Mesendoderm (in vitro differentiated cells): ENCODE measurements around the gene OR10H5. TPM values are rescaled to one million over a fixed set of nuclear protein-coding genes. Genes with fewer than 3 reads are reported as not detected.

Experiments used
- DNase-seq: peaks from one replicate; pipeline ENCODE4 v3.0.0; 2013
- H2AK5ac ChIP-seq: 2 replicates; pipeline ENCODE4 v1.6.1; 2013; ENCODE audit warnings: low read length, inconsistent platforms
- H2BK120ac ChIP-seq: 2 replicates; pipeline ENCODE4 v1.6.1; 2013; ENCODE audit warnings: low read depth, mild to moderate bottlenecking, low read length, moderate library complexity, mixed read lengths
- H2BK15ac ChIP-seq: replicated peaks from 2 replicates; pipeline ENCODE4 v1.6.1; 2013; ENCODE audit warnings: low read depth, mild to moderate bottlenecking, moderate library complexity
- H2BK5ac ChIP-seq: 2 replicates; pipeline ENCODE4 v1.6.1; 2013; ENCODE audit warnings: low read length, inconsistent platforms
- H3K18ac ChIP-seq: 2 replicates; pipeline ENCODE4 v1.6.1; 2013; ENCODE audit warnings: mild to moderate bottlenecking, low read length, mixed read lengths
- H3K23ac ChIP-seq: one replicate; pipeline ENCODE4 v1.6.1; 2013; ENCODE audit warnings: low read length
- H3K27ac ChIP-seq: 2 replicates; pipeline ENCODE4 v1.5.1; 2013; ENCODE audit warnings: low read depth, mild to moderate bottlenecking, inconsistent platforms, low read length, moderate library complexity
- H3K27me3 ChIP-seq: 2 replicates; pipeline ENCODE4 v1.6.1; 2013; ENCODE audit warnings: low read length, control low read depth, mild to moderate bottlenecking, inconsistent platforms; ENCODE audit not compliant: insufficient read depth, poor library complexity
- H3K36me3 ChIP-seq: 2 replicates; pipeline ENCODE4 v1.6.1; 2013; ENCODE audit warnings: low read length, inconsistent platforms; ENCODE audit not compliant: control insufficient read depth, insufficient read depth
- H3K4ac ChIP-seq: one replicate; pipeline ENCODE4 v1.6.1; 2013; ENCODE audit warnings: low read depth, mild to moderate bottlenecking, low read length, moderate library complexity
- H3K4me1 ChIP-seq: 2 replicates; pipeline ENCODE4 v1.6.1; 2013; ENCODE audit warnings: low read depth, low read length, inconsistent platforms; ENCODE audit not compliant: control insufficient read depth
- H3K4me2 ChIP-seq: 2 replicates; pipeline ENCODE4 v1.6.1; 2013; ENCODE audit warnings: low read length
- H3K4me3 ChIP-seq: 2 replicates; pipeline ENCODE4 v1.5.1; 2013; ENCODE audit warnings: mild to moderate bottlenecking, low read length
- H3K56ac ChIP-seq: one replicate; pipeline ENCODE4 v1.6.1; 2013; ENCODE audit warnings: low read length
- H3K79me1 ChIP-seq: 2 replicates; pipeline ENCODE4 v1.6.1; 2013; ENCODE audit warnings: low read length, inconsistent platforms
- H3K79me2 ChIP-seq: 2 replicates; pipeline ENCODE4 v1.6.1; 2013; ENCODE audit warnings: mild to moderate bottlenecking, low read length; ENCODE audit not compliant: control insufficient read depth, insufficient read depth
- H3K9ac ChIP-seq: 2 replicates; pipeline ENCODE4 v1.6.1; 2013; ENCODE audit warnings: low read length, inconsistent platforms
- H4K5ac ChIP-seq: one replicate; pipeline ENCODE4 v1.6.1; 2013; ENCODE audit warnings: low read length
- H4K8ac ChIP-seq: one replicate; pipeline ENCODE4 v1.6.1; 2013; ENCODE audit warnings: low read depth, mild to moderate bottlenecking, control low read depth, low read length, moderate library complexity
- WGBS: extraction: QIAGEN DNeasy Blood & Tissue Kit; methylation state at CpG from one replicate; pipeline ENCODE4 v1.1.7; 2013; ENCODE audit warnings: low lambda C conversion rate, missing lambda C conversion rate; ENCODE audit not compliant: insufficient coverage; ENCODE audit errors: extremely low coverage; 5-methylcytosine and 5-hydroxymethylcytosine counted together
- polyA plus RNA-seq, 2 experiments: library from polyadenylated mRNA; stranded (reverse); fragments of 200-250 nt; gene quantifications; one replicate each; pipeline ENCODE4 v1.2.3, GENCODE V29; 2013

Gene OR10H5, protein sequence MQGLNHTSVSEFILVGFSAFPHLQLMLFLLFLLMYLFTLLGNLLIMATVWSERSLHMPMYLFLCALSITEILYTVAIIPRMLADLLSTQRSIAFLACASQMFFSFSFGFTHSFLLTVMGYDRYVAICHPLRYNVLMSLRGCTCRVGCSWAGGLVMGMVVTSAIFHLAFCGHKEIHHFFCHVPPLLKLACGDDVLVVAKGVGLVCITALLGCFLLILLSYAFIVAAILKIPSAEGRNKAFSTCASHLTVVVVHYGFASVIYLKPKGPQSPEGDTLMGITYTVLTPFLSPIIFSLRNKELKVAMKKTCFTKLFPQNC
- polyA plus RNA-seq (2013, experiment 1 of 2), result not detected
- 0.03 TPM for polyA plus RNA-seq (2013, experiment 2 of 2)

DNA sequence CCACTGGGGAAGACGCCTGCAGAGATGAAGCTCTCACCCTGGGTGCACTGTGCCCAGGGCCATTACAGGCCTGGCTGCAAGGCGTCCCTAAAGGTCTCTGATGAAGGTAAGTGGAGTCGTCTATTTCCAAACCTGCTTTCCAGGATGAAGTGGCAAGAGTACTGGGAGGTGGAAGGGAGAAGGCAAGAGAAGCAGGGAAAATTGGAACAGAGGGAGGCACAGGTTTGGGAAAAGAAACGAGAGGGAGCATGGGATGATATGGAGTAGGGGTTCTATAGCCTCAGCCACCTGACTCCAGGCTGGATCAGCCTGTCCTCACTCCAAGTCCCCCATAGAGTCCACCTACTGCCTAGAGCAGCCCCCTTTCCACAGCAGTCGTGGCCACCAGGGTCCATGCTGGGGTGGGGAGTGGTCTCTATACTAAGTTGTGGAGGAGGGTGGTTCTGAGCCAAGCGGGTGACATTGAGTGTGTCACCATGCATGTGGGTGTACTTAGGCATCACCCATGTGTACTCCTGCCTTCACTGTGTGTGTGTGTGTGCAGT lies at the start of gene OR10H5:
TSS of gene OR10H5 (plus strand) at position 51 of the 545 bp plus-strand sequence. CDS start 6,388 bp downstream, outside the sequence.
- Histone ChIP-seq H3K79me2 (no peaks in the 10 kb centered on the region), H4K8ac (no peak within 1 kb of the TSS), H4K5ac (no peak within 1 kb of the TSS), H3K23ac (no peak within 1 kb of the TSS), H2BK15ac (no peak within 1 kb of the TSS), H3K56ac (no peak within 1 kb of the TSS), H3K4me3 (no peak within 1 kb of the TSS), H3K4ac (no peak within 1 kb of the TSS), H3K27ac (no peak within 1 kb of the TSS), H3K27me3 (no peaks in the 10 kb centered on the region), H3K4me2 (no peak within 1 kb of the TSS), H2BK120ac (no peak within 1 kb of the TSS), H3K18ac (no peak within 1 kb of the TSS), H2BK5ac (no peak within 1 kb of the TSS), H2AK5ac (no peak within 1 kb of the TSS), H3K79me1 (no peaks in the 10 kb centered on the region), H3K9ac (no peak within 1 kb of the TSS), H3K4me1 (no peaks in the 10 kb centered on the region), H3K36me3 (no peaks in the 10 kb centered on the region)
- no peak for DNase-seq
- WGBS, result no CpG with 5 or more reads among the region's 6 CpGs

DNA sequence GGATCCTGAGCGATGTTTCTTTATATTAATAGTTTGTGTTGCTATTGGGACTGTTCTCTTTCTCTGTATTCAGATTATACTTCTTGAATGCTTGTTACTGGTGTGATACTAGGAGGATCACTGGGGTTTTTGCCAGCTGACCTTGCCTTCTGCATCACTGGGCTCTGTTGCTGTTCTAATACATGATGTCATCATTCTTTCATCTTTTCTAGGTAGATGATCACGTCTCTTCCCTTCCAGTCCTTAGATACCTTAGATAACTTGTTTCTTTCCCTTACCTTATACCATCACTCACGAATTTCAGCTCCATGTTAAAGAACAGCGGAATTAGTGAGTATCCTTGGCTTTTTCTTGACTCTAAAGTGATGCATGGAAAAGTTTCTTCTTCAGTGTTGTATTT lies 49.7 kb upstream of the OR10H5 start, which contains the start of gene OR10H3:
TSS of gene OR10H3 (plus strand) at position 264 of the 400 bp plus-strand sequence. CDS start 3,408 bp downstream, outside the sequence.
- no CpG with 5 or more reads among the region's 4 CpGs for WGBS
- Histone ChIP-seq H3K4me1 (no peaks in the 10 kb centered on the region), H2BK120ac (no peak within 1 kb of the TSS), H3K27me3 (no peaks in the 10 kb centered on the region), H4K5ac (no peak within 1 kb of the TSS), H3K9ac (no peak within 1 kb of the TSS), H3K4me3 (no peak within 1 kb of the TSS), H3K18ac (no peak within 1 kb of the TSS), H3K4ac (no peak within 1 kb of the TSS), H3K36me3 (no peaks in the 10 kb centered on the region), H3K79me2 (no peaks in the 10 kb centered on the region), H3K56ac (no peak within 1 kb of the TSS), H2BK5ac (no peak within 1 kb of the TSS), H3K79me1 (no peaks in the 10 kb centered on the region), H3K4me2 (no peak within 1 kb of the TSS), H4K8ac (no peak within 1 kb of the TSS), H2AK5ac (no peak within 1 kb of the TSS), H3K27ac (no peak within 1 kb of the TSS), H3K23ac (no peak within 1 kb of the TSS), H2BK15ac (no peak within 1 kb of the TSS)
- DNase-seq, result no peak

DNA sequence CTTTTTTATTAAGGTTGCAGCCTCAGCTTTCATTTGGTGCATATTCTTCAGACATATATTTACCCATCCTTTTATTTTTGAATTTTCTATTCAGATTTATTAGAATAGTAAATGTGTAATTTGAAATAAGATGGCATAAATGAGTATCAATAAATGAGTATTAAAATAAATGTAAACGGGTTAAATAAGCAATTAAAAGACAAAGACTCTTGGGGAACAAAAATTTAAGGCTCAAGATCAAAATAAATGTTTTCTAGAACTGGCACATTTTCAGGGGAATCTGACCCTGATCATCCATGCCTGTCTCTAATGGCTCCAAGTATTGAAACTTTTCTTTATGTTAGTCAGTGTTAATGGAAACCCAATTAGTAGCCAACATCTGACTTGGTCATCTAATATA lies 46.7 kb upstream of the OR10H5 start:
- no peak for DNase-seq
- Histone ChIP-seq H3K9ac (no peak overlapping the region), H3K79me1 (no peaks in the 10 kb centered on the region), H4K5ac (no peak overlapping the region), H3K36me3 (no peaks in the 10 kb centered on the region), H3K27me3 (no peaks in the 10 kb centered on the region), H3K4me1 (no peaks in the 10 kb centered on the region), H2BK120ac (no peak overlapping the region), H2BK5ac (no peak overlapping the region), H3K56ac (no peak overlapping the region), H3K23ac (no peak overlapping the region), H3K4me3 (no peak overlapping the region), H3K27ac (no peak overlapping the region), H2AK5ac (no peak overlapping the region), H3K18ac (no peak overlapping the region), H2BK15ac (no peak overlapping the region), H3K4ac (no peak overlapping the region), H3K79me2 (no peaks in the 10 kb centered on the region), H3K4me2 (no peak overlapping the region), H4K8ac (no peak overlapping the region)
- WGBS, result 100% methylated on average over 1 of the region's 1 CpG

DNA sequence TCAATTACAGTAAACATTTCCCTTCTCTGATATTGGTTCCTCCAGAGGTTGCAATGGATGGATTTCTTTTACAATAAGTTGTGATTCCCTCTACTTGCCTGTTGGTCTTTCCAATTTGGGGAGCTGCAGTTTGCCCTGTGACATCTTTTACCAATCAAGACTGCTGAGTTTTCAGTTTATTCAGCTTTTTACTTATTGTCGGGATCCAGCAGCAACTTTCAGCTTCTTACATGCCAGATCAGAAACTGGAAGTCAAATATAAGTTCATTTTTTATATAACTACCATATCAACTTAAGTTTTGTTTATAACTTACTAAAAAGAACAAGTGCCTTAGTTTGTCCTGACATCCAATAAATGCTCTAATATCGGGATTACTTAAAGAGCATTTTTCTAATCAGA lies 39.2 kb upstream of the OR10H5 start:
- no peak overlapping the region for H3K27ac ChIP-seq
- no peak overlapping the region for H2BK5ac ChIP-seq
- WGBS, result no CpG with 5 or more reads among the region's 2 CpGs
- H3K4ac ChIP-seq, result no peak overlapping the region
- no peaks in the 10 kb centered on the region for H3K36me3 ChIP-seq
- H3K9ac ChIP-seq, result no peak overlapping the region
- H2BK15ac ChIP-seq, result no peak overlapping the region
- H4K5ac ChIP-seq, result no peak overlapping the region
- no peak overlapping the region for H2BK120ac ChIP-seq
- no peak overlapping the region for H3K23ac ChIP-seq
- no peak overlapping the region for H3K4me3 ChIP-seq
- no peak overlapping the region for H3K18ac ChIP-seq
- H3K4me1 ChIP-seq, result no peaks in the 10 kb centered on the region
- no peak overlapping the region for H3K56ac ChIP-seq
- no peak for DNase-seq
- no peak overlapping the region for H4K8ac ChIP-seq
- H3K27me3 ChIP-seq, result no peaks in the 10 kb centered on the region
- no peak overlapping the region for H2AK5ac ChIP-seq
- H3K79me1 ChIP-seq, result no peaks in the 10 kb centered on the region
- no peaks in the 10 kb centered on the region for H3K79me2 ChIP-seq
- H3K4me2 ChIP-seq, result no peak overlapping the region

DNA sequence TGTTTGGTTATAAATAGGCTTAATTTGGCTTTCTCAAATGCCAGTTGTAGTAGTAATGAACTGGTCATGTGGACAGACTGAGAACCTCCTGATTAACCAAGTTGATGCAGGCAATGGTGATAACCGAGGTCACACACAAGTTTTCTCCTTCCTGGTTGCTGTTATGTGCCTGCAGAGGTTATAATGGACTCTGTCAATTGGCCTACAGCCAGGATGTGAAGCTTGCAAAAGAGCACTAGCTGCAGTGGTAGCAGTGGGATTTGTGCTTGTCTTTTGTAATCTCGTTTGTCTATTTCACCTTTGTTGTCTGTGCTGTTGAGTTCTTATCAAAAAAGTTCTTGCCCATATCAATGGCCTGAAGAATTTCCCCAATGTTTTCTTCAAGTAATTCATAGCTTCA lies 29.1 kb upstream of the OR10H5 start:
- H3K56ac ChIP-seq, result no peak overlapping the region
- no peaks in the 10 kb centered on the region for H3K4me1 ChIP-seq
- no peak overlapping the region for H3K23ac ChIP-seq
- H3K79me2 ChIP-seq, result no peaks in the 10 kb centered on the region
- no peak overlapping the region for H2BK5ac ChIP-seq
- H3K27ac ChIP-seq, result no peak overlapping the region
- H3K4me2 ChIP-seq, result no peak overlapping the region
- H3K4ac ChIP-seq, result no peak overlapping the region
- no peak for DNase-seq
- H3K18ac ChIP-seq, result no peak overlapping the region
- peak overlapping the region; percentile 12 for H3K4me3 ChIP-seq
- no peaks in the 10 kb centered on the region for H3K79me1 ChIP-seq
- no peak overlapping the region for H2BK15ac ChIP-seq
- no peak overlapping the region for H2AK5ac ChIP-seq
- H3K27me3 ChIP-seq, result no peaks in the 10 kb centered on the region
- H3K36me3 ChIP-seq, result no peaks in the 10 kb centered on the region
- H4K8ac ChIP-seq, result no peak overlapping the region
- WGBS, result no CpG with 5 or more reads among the region's 2 CpGs
- H3K9ac ChIP-seq, result no peak overlapping the region
- H4K5ac ChIP-seq, result no peak overlapping the region
- H2BK120ac ChIP-seq, result no peak overlapping the region
